ENCODE results near the gene OR4D11. TPM values are rescaled to one million over a fixed set of nuclear protein-coding genes. Genes with fewer than 3 reads are reported as not detected.
"Not testable (repeated sequence)": the region's sequence is repeated elsewhere in the genome, so short reads cannot be mapped to it uniquely, and the experiment has no call there.

The OR4D11 gene
- polyA plus RNA-seq, 1 donor (not counting 4 experiments of a cell fraction or from before 2014, with no cell fraction given) = not detected

- Histone ChIP-seq H4K20me1 (ENCODE audit: control insufficient read depth, extremely low read depth, insufficient read depth, low read length) (no peaks in the 10 kb centered on the region), H2AFZ (ENCODE audit: control insufficient read depth, low read length) (no peak overlapping the region), H3K27ac (ENCODE audit: control insufficient read depth, insufficient read depth, low read length) (no peak overlapping the region), H3K9me1 (ENCODE audit: control insufficient read depth, extremely low read depth, insufficient read depth, low read length) (no peaks in the 10 kb centered on the region), H3K4me3 (ENCODE audit: control insufficient read depth in 2 of 3, extremely low read depth in 1 of 3, insufficient read depth in 2 of 3, low read depth in 1 of 3, low read length in 3 of 3) (no peak overlapping the region), H3K9ac (ENCODE audit: control insufficient read depth, extremely low read depth, insufficient read depth, low read length) (no peak overlapping the region), H3K4me2 (ENCODE audit: control insufficient read depth, extremely low read depth, insufficient read depth, low read depth, low read length) (no peak overlapping the region), H3K4me1 (ENCODE audit: control insufficient read depth, extremely low read depth, insufficient read depth, low read length) (no peaks in the 10 kb centered on the region), H3K36me3 (ENCODE audit: control insufficient read depth in 2 of 2, extremely low read depth in 1 of 2, insufficient read depth in 2 of 2, low read length in 2 of 2) (no peaks in the 10 kb centered on the region), H3K9me3 (ENCODE audit: control insufficient read depth, low read depth, low read length) (no peaks in the 10 kb centered on the region), H3K79me2 (ENCODE audit: control insufficient read depth, insufficient read depth, low read length) (no peaks in the 10 kb centered on the region), H3K27me3 (ENCODE audit: control insufficient read depth, extremely low read depth, insufficient read depth, low read length) (no peaks in the 10 kb centered on the region)
- FAIRE-seq = no peak
- dilution Hi-C loops (cut with MboI; ENCODE audit: extremely low pct_ligation_motif_present, low sequenced_read_pairs) = no loop called here
- DNase-seq (ENCODE audit: low read depth, low spot score) = no peak
- TF ChIP-seq CTCF (optimal IDR thresholded peaks at IDR 0.05 in 1 of 3, IDR thresholded peaks at IDR 0.05 in 1 of 3, conservative IDR thresholded peaks at IDR 0.05 in 1 of 3; ENCODE audit: extremely low read depth in 1 of 3, insufficient read depth in 2 of 3, low read length in 3 of 3) = no peak
- no peak for TF ChIP-seq EZH2 (IDR thresholded peaks at IDR 0.05; ENCODE audit: low read length)
These were observed 8.3 kb downstream of the OR4D11 start for GRCh38 chr11:59511675-59512074.

GRCh38 chr11:59520139-59520538, 16.8 kb downstream of the OR4D11 start:
- H3K27me3 ChIP-seq (ENCODE audit: control insufficient read depth, extremely low read depth, insufficient read depth, low read length); H3K4me2 ChIP-seq (ENCODE audit: control insufficient read depth, extremely low read depth, insufficient read depth, low read depth, low read length); DNase-seq (ENCODE audit: low read depth, low spot score); H3K27ac ChIP-seq (ENCODE audit: control insufficient read depth, insufficient read depth, low read length); H3K4me1 ChIP-seq (ENCODE audit: control insufficient read depth, extremely low read depth, insufficient read depth, low read length); H3K9ac ChIP-seq (ENCODE audit: control insufficient read depth, extremely low read depth, insufficient read depth, low read length); H4K20me1 ChIP-seq (ENCODE audit: control insufficient read depth, extremely low read depth, insufficient read depth, low read length); H3K9me1 ChIP-seq (ENCODE audit: control insufficient read depth, extremely low read depth, insufficient read depth, low read length); H3K4me3 ChIP-seq (ENCODE audit: control insufficient read depth in 2 of 3, extremely low read depth in 1 of 3, insufficient read depth in 2 of 3, low read depth in 1 of 3, low read length in 3 of 3); H3K79me2 ChIP-seq (ENCODE audit: control insufficient read depth, insufficient read depth, low read length); H3K9me3 ChIP-seq (ENCODE audit: control insufficient read depth, low read depth, low read length); dilution Hi-C loops (cut with MboI; ENCODE audit: extremely low pct_ligation_motif_present, low sequenced_read_pairs); H2AFZ ChIP-seq (ENCODE audit: control insufficient read depth, low read length); H3K36me3 ChIP-seq (ENCODE audit: control insufficient read depth in 2 of 2, extremely low read depth in 1 of 2, insufficient read depth in 2 of 2, low read length in 2 of 2); FAIRE-seq: not testable (repeated sequence)

- H3K9me3 ChIP-seq (ENCODE audit: control insufficient read depth, low read depth, low read length) = no peaks in the 10 kb centered on the region
- H4K20me1 ChIP-seq (ENCODE audit: control insufficient read depth, extremely low read depth, insufficient read depth, low read length) = no peaks in the 10 kb centered on the region
- FAIRE-seq = no peak
- H3K36me3 ChIP-seq (ENCODE audit: control insufficient read depth in 2 of 2, extremely low read depth in 1 of 2, insufficient read depth in 2 of 2, low read length in 2 of 2) = no peaks in the 10 kb centered on the region
- H3K4me1 ChIP-seq (ENCODE audit: control insufficient read depth, extremely low read depth, insufficient read depth, low read length) = no peaks in the 10 kb centered on the region
- H3K79me2 ChIP-seq (ENCODE audit: control insufficient read depth, insufficient read depth, low read length) = no peaks in the 10 kb centered on the region
- H3K9ac ChIP-seq (ENCODE audit: control insufficient read depth, extremely low read depth, insufficient read depth, low read length) = no peak overlapping the region
- H3K4me2 ChIP-seq (ENCODE audit: control insufficient read depth, extremely low read depth, insufficient read depth, low read depth, low read length) = no peak overlapping the region
- H3K4me3 ChIP-seq (ENCODE audit: control insufficient read depth in 2 of 3, extremely low read depth in 1 of 3, insufficient read depth in 2 of 3, low read depth in 1 of 3, low read length in 3 of 3) = no peak overlapping the region
- DNase-seq (ENCODE audit: low read depth, low spot score) = no peak
- H2AFZ ChIP-seq (ENCODE audit: control insufficient read depth, low read length) = no peak overlapping the region
- no peaks in the 10 kb centered on the region for H3K9me1 ChIP-seq (ENCODE audit: control insufficient read depth, extremely low read depth, insufficient read depth, low read length)
- TF ChIP-seq CTCF (optimal IDR thresholded peaks at IDR 0.05 in 1 of 3, IDR thresholded peaks at IDR 0.05 in 1 of 3, conservative IDR thresholded peaks at IDR 0.05 in 1 of 3; ENCODE audit: extremely low read depth in 1 of 3, insufficient read depth in 2 of 3, low read length in 3 of 3) (no peak), EZH2 (IDR thresholded peaks at IDR 0.05; ENCODE audit: low read length) (no peak)
- H3K27ac ChIP-seq (ENCODE audit: control insufficient read depth, insufficient read depth, low read length) = no peak overlapping the region
- H3K27me3 ChIP-seq (ENCODE audit: control insufficient read depth, extremely low read depth, insufficient read depth, low read length) = peaks cover 5% of the 10 kb centered on the region
- dilution Hi-C loops (cut with MboI; ENCODE audit: extremely low pct_ligation_motif_present, low sequenced_read_pairs) = no loop called here
These were observed 17.4 kb downstream of the OR4D11 start for GRCh38 chr11:59520741-59521140.

All from keratinocyte (primary cell).